HEK293T (cell line): ENCODE results near the gene RCAN2.

Experiments used
- ELF4 ChIP-seq: fragments of 450-650 bp; IDR thresholded peaks from 2 replicates; pipeline ENCODE4 v1.6.1; 2017; ENCODE audit warnings: antibody characterized with exemption
- FOXM1 ChIP-seq: fragments of 450-650 bp; IDR thresholded peaks from 2 replicates; pipeline ENCODE4 v1.6.1; 2017; ENCODE audit warnings: mild to moderate bottlenecking, borderline replicate concordance
- HDGF ChIP-seq: fragments of 450-650 bp; IDR thresholded peaks from 2 replicates; pipeline ENCODE4 v1.6.1; 2017; ENCODE audit warnings: antibody characterized with exemption, borderline replicate concordance
- L3MBTL2 ChIP-seq: fragments of 450-650 bp; conservative IDR thresholded peaks from 2 replicates; pipeline ENCODE4 v1.6.1; 2016; ENCODE audit warnings: mild to moderate bottlenecking
- NFRKB ChIP-seq: fragments of 450-650 bp; IDR thresholded peaks from 2 replicates; pipeline ENCODE4 v1.6.1; 2016; ENCODE audit warnings: mild to moderate bottlenecking, moderate library complexity
- TARDBP ChIP-seq: fragments of 450-650 bp; IDR thresholded peaks from 2 replicates; pipeline ENCODE4 v1.6.1; 2016

GRCh38 chr6:46412662-46413061, 78.6 kb downstream of the RCAN2 start:
- no peak for TF ChIP-seq NFRKB
- no peak for TF ChIP-seq TARDBP
- no peak for TF ChIP-seq ELF4
- no peak for TF ChIP-seq HDGF
- TF ChIP-seq FOXM1, result no peak
- no peak for TF ChIP-seq L3MBTL2
